Measurements from ENCODE around the gene NES.

The NES gene

DNA sequence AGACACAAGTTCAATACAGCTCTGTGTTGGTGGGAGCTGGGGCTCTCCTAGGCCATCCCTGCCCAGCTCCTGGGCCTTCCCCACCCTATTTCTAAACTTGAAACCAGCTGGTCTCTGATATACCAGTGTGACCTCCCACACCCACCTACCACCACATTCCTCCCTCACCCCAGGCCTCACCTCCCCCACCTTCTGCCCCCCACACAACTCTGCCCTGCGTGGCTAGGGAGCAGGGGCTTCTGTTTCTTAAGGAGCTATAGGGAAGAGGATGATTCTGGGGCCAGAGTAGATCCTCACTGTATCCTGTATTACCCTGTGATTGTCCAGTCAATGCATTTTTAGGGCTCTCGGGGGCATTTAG lies 16.5 kb downstream of the NES start:
- FAIRE-seq: no peak

DNA sequence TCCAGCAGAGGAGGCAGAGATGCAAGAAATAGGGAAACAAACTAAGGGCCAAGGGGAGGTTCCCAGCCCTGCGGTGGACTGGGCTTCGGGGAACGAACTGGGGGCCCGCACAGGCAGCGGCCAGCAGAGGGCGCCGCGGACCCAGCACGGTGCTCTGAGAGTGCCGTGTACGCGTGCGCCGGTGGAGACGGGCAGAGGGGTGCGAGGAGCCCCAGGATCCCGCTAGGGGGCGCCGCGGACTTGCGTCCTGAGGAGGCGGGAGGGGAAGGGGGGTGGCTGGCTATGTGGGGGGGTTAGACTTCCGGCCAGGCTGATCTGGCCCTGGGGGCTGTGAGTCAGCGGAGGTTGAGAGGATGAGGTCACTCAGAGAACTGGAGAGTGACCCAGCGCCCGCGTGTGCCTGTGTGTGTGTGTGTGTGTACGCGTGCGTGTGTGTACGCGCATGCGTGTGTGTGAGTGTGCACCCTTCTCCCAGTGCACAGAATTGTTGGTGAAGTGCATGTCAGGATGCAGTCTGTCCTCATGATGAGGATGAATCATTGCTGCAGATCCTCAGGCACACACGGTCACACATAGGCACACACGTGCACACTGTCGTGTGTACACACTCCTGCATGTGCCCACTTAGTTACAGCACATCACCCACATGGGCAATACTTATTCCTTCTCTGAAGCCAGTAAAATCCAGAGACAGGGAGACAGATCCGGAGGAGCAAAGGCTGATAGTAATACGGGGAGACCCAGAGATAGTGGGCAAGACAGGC lies 17.0 kb downstream of the NES start:
- FAIRE-seq: no peak

DNA sequence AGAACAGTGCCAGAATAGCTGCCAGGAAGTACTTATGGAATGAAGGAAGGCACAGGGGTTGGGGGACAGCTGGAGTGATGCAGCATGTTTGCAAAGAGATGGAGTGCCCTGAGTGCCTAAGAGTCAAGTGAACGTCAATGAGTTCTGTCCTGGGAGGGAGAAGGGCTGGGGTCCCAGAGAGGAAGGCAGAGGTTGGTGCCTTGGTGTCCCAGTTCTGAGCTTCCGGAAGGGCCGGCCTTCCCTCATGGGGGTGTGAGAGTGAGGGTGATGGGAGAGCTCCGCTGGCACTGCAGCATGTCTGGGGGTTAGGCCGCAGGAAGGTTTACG lies 17.6 kb downstream of the NES start:
- FAIRE-seq: no peak

DNA sequence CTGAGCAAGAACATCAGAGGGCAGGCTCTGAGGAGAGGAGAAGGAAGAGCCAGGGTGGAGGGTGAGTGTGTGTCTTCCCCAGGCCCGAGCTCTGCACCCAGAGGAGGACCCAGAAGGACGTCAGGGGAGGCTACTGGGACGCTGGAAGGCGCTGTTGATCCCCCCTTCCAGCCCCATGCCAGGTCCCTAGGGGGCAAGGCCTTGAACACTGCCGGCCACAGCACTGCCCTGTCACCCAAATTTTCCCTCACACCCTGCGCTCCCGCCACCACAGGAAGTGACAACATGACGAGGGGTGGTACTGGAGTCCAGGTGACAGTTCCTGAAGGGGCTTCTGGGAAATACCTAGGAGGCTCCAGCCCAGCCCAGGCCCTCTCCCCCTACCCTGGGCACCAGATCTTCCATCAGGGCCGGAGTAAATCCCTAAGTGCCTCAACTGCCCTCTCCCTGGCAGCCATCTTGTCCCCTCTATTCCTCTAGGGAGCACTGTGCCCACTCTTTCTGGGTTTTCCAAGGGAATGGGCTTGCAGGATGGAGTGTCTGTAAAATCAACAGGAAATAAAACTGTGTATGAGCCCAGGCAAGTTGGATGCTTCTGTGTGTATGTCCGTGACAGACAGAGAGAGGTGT lies 18.1 kb downstream of the NES start:
- no peak for FAIRE-seq

DNA sequence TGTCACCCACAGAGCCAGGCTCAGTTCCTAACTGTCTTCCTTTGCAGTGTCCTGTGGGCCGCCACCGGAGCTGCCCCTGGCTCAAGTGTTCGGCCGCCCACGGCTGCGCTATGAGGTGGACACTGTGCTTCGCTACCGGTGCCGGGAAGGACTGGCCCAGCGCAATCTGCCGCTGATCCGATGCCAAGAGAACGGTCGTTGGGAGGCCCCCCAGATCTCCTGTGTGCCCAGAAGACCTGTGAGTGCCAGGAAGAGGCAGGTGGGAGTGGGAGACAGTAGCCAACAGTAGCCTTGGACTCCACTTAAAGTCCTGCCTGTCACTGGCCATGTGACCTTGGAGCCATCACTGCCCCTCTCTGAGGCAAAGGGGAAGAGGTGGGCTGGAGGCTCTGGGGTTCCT lies 18.7 kb downstream of the NES start:
- no peak for FAIRE-seq

DNA sequence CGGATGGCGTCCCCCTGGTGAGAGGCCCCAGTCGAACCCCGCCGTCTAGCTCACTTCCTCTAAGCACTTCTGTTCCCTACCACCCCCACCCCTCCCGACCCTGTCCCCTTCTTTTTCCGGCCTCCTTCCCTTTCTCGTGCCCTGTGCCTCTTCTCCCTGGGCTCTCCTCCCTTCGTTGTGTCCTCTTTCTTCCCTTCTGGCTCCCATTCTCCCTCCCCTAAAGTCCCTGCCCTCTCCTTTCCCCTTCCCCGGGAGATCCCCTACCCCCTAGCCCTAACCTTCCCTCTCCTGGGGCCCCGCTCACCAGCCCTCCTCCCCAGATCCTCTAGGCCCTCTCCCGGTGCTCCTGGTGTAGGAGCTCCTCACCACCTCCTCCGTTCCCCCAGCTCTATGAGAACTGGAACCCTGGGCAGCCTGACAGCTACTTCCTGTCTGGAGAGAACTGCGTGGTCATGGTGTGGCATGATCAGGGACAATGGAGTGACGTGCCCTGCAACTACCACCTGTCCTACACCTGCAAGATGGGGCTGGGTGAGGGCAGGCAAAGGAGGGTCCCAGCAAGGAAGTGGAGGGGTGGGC lies 19.4 kb downstream of the NES start:
- no peak for FAIRE-seq

DNA sequence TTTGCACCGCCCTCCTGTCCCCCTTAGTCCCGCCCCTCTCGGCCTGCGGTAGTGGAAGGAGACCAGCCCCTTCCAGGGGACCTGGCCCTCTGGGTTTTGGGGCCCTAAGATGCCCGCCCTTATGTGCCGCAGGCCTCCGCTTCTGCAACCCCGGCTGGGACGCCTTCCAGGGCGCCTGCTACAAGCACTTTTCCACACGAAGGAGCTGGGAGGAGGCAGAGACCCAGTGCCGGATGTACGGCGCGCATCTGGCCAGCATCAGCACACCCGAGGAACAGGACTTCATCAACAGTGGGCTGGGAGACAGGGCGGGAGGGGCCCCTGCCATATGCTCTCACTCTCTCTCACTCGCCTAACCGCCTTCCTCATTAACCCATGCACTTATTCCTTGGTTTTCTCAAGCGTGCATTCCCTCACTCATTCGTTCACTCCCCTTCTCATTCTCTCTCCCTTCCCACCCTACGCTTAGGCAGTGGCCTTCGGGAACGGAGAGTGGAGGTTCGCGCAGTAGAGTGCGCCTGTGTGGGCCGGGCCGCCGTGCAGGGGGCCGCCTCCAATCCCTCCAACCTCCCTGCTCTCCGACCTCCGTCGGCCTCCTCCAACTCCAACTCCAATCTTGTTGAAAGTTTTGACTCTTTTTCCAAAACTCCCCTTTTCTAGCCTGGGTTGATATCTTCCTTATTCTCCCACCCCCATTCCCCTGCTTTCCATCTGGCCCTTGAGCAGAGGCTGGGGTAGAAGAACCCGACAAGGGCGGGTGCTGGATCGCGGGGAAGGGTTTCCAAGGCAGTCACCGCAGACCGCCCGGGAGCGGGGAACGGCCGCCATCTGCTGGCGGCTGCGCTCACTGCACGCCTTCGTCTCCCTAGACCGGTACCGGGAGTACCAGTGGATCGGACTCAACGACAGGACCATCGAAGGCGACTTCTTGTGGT lies 20.1 kb downstream of the NES start:
- FAIRE-seq: no peak

DNA sequence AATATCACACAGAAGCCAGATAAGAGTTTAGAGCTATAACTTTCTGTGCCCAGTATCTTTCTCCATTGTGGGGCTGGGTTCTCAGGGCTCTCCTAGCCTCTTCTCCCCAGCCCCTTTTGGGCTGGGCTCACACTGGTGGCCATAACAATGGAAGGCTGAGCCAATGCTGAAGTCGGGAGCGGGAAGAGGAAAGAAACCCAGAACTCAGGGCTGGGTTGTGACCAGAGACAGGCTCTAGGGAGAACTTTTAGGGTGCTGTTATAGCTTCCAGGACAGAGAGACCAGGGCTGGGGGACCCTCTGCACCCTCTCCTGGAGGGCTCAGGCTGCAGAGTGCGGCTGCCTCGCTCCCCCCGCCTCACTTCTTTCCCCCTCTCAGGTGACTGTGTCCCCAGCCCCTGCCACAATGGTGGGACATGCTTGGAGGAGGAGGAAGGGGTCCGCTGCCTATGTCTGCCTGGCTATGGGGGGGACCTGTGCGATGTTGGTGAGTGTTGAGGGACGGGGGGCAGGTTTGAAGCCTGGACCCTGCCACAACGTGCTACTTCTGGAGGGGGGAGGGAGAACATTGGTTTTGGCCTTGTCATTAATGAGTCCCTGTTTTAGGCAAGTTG lies 21.2 kb downstream of the NES start:
- FAIRE-seq: no peak

DNA sequence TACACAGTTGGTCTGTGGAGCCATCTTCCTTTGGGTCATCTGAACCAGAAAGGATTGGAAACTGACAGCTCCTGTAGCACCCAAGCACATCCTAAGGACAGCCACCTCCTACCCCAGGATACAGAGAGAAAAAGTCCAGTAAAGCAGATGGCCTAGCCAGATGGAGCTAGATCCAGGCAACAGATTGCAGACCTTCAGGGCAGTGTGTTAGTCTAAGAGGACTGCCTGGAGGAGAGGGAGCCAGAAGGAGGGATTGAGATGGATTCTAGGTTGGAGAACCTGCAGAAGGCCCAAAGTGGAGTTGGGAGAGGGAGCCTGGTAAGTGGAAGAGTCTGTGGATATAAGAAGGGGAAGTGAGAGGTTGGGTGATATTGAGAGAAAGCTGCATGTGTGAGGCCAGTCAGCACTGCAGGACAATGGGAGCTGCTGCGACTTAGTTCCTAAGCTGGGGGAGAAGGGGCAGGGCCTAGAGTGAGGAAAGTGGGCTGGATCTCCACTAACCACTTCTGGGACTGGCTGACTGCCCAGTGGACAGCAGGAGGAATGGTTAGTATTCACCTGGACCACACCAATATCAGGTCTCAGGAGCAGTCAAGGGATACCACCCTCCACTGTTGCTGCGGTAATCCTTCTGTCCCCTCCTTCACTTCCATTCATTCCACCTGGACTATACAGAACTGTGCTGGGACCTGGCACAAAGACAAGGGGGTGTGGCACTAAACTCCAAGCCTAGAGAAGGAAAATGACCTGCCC lies 21.9 kb downstream of the NES start:
- FAIRE-seq: no peak

DNA sequence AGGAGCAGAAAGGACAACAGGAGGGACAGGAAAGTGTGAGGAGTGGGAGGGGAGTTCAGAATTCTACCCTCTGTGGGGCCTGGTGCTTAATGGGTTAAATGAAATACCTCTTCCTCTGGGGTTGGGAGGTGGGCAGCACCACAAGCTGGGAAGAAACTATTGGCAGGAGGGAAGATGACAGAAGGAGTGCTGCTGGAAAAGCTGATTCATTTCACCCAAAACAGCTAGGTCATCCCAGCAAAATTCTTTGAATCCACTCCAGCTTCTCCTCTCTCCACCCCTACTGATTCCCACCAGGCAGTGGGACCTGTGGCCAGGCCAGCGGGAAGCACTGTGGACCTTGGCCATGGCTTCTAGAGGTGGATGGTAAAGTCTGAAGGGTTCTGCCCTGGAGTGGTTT lies 22.5 kb downstream of the NES start:
- FAIRE-seq: no peak

DNA sequence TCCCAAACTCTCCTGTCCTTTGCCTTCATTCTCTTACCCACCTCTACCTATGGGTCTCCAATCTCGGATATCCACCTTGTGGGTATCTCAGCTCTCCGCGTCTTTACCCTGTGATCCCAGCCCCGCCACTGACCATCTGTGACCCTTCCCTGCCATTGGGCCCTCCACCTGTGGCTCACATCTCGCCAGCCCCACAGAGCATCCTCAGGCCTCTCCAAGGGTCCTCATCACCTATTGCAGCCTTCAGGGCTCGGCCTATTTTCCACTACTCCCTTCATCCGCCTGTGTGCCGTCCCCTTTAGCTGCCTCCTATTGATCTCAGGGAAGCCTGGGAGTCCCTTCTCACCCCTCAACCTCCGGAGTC lies 24.2 kb downstream of the NES start:
- FAIRE-seq: no peak

DNA sequence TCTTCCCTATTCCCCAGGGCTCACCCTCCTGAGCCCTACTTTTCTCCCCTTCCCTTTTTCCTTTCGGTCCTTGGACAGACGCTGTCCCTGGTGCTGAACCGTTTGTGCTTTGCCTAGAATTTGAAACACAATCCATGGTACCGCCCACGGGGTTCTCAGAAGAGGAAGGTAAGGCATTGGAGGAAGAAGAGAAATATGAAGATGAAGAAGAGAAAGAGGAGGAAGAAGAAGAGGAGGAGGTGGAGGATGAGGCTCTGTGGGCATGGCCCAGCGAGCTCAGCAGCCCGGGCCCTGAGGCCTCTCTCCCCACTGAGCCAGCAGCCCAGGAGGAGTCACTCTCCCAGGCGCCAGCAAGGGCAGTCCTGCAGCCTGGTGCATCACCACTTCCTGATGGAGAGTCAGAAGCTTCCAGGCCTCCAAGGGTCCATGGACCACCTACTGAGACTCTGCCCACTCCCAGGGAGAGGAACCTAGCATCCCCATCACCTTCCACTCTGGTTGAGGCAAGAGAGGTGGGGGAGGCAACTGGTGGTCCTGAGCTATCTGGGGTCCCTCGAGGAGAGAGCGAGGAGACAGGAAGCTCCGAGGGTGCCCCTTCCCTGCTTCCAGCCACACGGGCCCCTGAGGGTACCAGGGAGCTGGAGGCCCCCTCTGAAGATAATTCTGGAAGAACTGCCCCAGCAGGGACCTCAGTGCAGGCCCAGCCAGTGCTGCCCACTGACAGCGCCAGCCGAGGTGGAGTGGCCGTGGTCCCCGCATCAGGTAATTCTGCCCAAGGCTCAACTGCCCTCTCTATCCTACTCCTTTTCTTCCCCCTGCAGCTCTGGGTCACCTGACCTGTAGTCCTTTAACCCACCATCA lies 24.8 kb downstream of the NES start:
- no peak for FAIRE-seq

DNA sequence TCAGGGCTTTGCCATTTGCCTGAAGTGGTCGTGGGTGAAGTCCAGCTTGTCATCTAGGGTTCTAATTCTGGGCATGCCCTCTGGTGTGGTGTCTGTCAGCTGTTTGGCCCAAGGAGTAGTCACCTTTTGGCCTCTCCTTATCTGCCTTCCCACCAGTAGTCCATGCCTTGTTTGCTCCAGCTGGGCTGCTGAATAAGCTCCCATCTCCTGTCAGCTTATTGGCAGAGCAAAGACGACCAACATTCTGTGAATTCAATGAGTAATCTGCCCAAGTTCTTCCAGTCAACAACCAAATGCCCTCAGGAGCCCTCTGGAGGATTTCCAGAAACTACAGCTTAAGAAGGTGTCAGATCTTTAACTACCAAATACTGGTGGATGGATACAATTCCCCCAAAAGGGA lies 28.3 kb downstream of the NES start:
- FAIRE-seq: no peak

DNA sequence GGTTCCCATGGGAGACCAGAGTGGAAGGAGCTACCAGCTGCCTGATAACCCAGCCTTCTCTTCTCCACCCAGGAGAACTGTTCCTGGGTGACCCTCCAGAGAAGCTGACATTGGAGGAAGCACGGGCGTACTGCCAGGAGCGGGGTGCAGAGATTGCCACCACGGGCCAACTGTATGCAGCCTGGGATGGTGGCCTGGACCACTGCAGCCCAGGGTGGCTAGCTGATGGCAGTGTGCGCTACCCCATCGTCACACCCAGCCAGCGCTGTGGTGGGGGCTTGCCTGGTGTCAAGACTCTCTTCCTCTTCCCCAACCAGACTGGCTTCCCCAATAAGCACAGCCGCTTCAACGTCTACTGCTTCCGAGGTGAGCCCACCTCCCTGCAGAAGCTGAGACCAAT lies 28.7 kb downstream of the NES start:
- no peak for FAIRE-seq

DNA sequence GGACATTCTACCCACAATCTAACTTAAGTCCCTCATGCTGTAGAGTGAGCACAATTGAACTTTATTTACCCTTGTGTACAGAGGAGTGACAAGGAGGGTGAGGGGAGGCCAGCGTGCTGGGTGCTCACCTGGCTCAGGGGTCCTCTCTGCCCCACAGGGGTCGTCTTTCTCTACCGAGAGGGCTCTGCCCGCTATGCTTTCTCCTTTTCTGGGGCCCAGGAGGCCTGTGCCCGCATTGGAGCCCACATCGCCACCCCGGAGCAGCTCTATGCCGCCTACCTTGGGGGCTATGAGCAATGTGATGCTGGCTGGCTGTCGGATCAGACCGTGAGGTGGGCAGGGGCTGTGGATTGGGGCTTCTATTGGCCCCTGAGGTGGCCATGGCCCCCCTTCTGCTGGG lies 29.9 kb downstream of the NES start:
- no peak for FAIRE-seq

DNA sequence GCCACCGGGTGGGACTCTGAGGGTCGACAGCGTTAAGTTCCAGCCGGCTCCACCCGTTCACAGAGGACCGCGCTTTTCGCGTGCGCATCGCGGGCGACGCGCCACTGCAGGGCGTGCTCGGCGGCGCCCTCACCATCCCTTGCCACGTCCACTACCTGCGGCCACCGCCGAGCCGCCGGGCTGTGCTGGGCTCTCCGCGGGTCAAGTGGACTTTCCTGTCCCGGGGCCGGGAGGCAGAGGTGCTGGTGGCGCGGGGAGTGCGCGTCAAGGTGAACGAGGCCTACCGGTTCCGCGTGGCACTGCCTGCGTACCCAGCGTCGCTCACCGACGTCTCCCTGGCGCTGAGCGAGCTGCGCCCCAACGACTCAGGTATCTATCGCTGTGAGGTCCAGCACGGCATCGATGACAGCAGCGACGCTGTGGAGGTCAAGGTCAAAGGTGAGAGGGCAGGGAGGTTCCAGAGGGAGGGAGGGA lies 30.4 kb downstream of the NES start:
- FAIRE-seq: no peak

DNA sequence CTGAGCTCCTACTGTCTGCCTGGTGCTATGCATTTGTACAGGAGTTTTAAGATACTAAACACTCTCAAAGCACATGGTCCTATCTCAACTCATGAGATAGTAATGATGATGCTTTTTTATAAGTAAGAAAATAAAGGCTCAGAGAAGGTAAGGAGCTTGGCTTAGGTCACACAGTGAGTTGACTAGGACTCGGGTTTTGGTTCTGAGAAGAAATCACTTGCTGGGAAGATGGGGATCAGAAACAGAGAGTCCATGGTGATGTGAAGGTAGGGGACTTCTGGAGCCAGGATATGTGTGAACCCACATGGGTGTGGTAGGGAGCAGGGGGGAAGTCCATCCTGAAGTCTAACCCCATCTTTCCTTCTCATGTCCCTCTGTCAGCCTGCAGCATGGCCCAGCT lies 31.5 kb downstream of the NES start:
- FAIRE-seq: no peak

DNA sequence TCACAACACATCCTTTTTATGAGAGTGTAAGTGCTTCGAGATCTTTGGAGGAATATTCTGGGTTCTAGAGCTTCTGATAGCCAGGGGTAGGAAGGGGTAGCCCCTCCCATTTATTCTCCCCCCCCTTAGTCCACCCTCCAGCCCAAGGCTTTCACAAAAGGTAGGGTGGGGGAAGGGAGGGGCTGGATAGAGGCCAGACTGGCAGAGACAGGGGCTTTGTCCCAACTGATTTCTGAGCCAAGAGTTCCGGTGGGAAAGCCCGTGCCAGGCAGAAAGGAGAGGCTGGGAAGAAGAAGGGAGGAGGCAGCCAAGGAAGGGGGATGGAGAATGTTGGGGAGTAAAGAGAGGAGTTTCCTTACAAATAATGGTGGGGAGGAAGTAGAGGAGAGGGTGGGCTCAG lies 32.2 kb downstream of the NES start:
- no peak for FAIRE-seq

DNA sequence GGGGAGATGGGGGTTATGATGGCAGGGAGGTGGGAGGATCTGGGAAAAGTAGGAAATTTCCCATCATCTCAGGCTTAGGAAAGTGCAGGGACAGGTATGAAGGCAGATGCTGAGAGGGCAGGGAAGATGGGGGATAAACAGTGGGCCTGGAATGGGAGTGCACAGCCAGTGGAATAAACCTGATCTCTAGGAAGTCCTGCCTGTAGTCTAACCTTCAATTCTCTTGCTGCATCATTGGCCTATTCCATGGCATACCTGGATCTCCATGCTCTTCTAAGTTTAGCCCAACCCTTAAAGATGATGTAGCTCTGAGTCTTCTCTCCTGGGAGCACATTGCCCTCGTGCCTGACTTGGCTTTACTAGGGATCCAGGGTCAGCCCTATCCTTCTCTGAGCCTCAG lies 32.6 kb downstream of the NES start:
- FAIRE-seq: no peak

DNA sequence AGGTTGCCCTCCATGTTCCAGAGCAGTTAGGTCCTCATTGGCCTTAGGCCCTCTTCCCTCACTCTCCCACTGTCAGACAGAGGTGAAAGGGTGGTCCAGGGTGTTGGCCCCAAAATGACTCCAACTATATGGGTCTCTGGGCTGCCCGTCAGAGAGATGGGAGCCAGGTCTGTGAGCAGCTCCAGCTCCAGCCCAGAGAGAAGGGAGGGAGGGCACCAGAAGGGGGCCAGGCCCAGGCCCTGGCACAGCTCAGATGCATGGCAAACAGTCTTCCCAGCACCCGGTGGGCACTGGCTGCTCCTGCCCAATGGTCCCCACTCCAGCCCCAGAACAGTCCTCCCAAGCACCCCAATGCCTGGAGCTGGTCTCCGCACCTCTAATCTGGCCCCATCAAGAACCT lies 33.1 kb downstream of the NES start:
- FAIRE-seq: no peak

DNA sequence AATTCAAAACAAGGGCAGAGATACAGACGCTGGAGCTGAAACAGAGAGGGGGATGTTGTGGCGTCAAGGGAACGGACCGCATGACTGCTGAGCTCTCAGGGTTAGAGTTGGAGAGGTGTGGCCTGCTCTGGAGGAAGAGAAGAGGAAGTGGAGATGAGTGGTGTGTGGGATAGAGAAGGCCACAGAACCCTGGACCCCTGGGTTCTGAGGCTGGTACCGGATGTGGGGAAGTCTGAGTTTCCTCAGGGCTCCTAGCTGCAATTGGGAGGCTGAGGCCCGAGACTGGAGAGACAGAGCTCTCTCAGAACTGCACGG lies 33.5 kb downstream of the NES start:
- no peak for FAIRE-seq
